Neutrophil (primary cell): ENCODE data around the gene PBRM1.
"Not testable (repeated sequence)": the region's sequence is repeated elsewhere in the genome, so short reads cannot be mapped to it uniquely, and the experiment has no call there.

Source experiments
- H3K27ac ChIP-seq: fragments of 200-600 bp; sonication (generic); 2 replicates; pipeline ENCODE4 v1.5.1; 2016; ENCODE audit warnings: mild to moderate bottlenecking, moderate library complexity
- H3K27me3 ChIP-seq: fragments of 200-600 bp; sonication (generic); 2 replicates; pipeline ENCODE4 v1.6.0; 2016; ENCODE audit warnings: mild to moderate bottlenecking
- H3K36me3 ChIP-seq: fragments of 200-600 bp; sonication (generic); 2 replicates; pipeline ENCODE4 v1.5.1; 2017
- H3K4me1 ChIP-seq, 2 experiments: fragments of 200-600 bp in 1 of 2; sonication (generic) in 1 of 2; 1 replicate in 1 of 2; 2 replicates in 1 of 2; pipeline versions ENCODE4 v1.5.1 to v1.6.1; 2013 to 2016; ENCODE audit warnings: low read depth in 1 of 2, low read length in 1 of 2, mild to moderate bottlenecking in 1 of 2, moderate library complexity in 1 of 2; ENCODE audit not compliant: control insufficient read depth in 1 of 2, insufficient read depth in 1 of 2
- H3K4me3 ChIP-seq, 2 experiments: fragments of 200-600 bp in 1 of 2; sonication (generic) in 1 of 2; 1 replicate in 1 of 2; 2 replicates in 1 of 2; pipeline ENCODE4 v1.5.1; 2013 to 2016; ENCODE audit warnings: low read depth in 1 of 2, low read length in 1 of 2, mild to moderate bottlenecking in 1 of 2, moderate library complexity in 1 of 2
- H3K9me3 ChIP-seq: fragments of 200-600 bp; sonication (generic); 2 replicates; pipeline ENCODE4 v1.5.1; 2016
- CTCF ChIP-seq: fragments of 200-600 bp; sonication (generic); IDR thresholded peaks from 2 replicates; pipeline ENCODE4 v1.5.1; 2016; ENCODE audit warnings: antibody characterized with exemption

PBRM1 gene

DNA sequence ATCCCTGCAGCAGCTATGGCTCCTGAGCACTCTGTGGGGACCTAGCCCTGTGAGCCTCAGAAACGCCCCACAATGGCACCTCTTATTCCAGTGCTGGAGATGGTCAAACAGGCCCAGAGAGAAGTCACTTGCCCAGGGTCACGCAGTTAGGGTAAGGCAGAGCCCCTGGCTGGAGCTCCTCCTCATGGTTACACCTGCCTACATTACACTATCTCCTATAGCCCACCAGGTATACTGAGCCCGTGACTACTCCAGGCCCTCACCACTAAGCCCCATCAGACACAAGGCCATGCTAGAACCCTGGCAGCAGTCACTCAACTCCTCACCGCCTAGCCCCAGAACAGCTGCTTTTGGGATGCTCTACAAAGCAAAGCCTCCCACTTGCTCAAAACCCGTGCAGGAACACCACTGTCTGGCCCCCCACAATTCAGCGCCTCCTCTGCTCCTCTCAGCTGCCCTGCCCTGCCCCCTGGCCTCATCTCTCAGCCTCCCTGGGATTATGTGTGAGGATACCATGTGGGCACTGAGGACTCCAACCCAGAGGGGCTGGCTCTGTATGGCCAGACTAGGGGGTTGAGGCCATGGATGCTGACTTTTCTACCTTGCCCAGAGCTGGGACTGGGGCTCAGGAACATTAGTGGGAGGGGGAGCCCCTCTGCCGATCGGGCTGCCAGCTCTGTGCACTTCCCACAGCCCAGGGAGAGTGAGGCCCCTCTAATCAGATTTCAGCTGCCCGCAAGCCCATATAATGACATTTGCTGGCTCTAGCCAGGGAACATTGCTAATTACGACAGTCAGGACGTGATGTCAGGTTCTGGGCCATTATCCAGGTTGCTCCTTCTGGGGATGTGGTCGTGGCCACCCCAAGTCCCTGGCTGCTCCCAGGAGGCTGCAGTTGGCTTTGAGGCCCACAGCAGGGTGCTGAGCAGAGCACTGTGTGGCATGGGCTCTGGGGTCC, 156.1 kb downstream of the PBRM1 start:
- no peaks in the 10 kb centered on the region for H3K9me3 ChIP-seq
- no peak overlapping the region for H3K27ac ChIP-seq
- H3K36me3 ChIP-seq: no peaks in the 10 kb centered on the region
- no peak for TF ChIP-seq CTCF
- peaks cover 3 to 14% of the 10 kb centered on the region in 2 experiments for H3K4me1 ChIP-seq
- no peak overlapping the region for H3K4me3 ChIP-seq
- peaks cover 44% of the 10 kb centered on the region for H3K27me3 ChIP-seq

DNA sequence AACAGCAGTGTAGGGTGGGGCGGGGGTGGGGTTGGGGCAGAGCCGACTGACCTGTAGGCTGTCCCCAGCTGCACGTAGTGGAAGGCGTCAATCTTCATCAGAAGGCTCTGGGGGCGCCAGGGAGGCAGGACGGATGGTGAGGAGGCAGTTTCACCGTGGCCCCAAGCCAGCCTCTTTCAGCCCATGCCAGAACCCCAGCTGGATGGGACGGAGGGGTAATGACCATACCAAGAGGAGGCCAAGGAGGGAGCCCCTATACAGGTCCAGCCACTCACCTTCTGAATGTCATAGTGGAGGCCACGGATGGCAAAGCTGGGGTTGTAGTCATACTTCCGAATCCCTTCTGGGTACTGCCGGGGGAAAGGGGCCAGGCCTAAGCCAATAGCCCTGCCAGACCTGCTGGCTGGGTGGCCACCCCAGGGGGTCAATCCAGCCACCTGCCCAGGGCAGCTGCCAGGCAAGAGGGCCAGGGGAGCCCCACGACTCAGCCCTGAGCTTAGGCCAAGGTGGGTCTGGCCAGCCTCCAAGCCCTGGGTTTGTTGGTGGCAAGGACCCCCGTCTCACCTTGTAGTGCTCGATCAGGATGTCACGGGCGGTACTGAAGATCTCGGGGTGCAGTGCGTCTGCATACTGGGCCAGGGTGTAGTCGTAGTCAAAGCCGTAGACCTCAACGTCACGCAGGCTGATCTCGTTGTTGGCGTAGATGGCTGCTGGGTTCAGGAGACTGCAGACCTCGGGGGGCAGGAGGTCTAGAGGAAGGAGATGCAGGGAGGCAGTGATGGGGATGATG, 156.9 kb downstream of the PBRM1 start:
- no peak overlapping the region for H3K27ac ChIP-seq

DNA sequence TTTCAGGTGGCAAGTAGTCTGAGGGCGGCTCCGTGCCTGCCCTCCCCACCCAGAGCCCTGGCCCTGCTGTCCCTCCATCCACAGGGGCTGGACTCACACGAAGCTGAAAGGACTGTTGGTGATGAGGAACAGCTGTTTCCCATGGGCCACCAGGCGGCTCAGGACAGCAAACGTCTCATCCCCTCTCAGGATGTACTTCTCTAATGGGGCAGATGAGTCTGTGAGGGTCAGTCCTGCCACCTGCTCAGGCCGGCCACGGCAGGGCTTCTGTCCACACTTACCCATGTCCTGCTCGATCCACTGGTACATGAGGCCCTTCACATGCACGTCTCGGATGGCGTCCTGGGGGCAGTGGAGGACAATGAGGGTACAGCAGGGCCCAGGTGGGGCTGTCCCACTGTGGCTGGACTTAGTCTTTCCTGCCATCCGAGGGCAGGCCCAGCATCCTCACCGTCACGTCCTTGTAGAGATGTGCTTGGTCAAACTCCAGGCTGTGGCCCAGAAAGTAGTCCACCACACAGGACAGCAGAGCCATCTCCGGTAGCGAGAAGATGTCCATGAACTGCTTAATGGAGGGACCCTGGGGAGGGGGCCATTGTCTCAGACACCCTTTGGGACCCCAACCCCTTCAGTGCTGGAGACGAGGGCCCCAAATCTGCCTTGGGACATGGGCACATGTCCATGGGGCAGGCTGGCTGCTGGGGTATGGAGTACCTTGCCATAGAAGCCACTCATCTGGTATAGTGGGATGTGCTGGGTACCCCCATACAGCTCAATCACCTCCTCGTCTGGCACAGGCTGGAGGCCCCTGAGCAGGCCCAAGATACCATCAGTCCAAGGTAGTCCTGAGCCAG, 157.8 kb downstream of the PBRM1 start:
- Histone ChIP-seq H3K4me1 (peaks cover 0 to 3% of the 10 kb centered on the region in 2 experiments), H3K36me3 (no peaks in the 10 kb centered on the region), H3K4me3 (no peak overlapping the region), H3K9me3 (no peaks in the 10 kb centered on the region), H3K27me3 (peaks cover 28% of the 10 kb centered on the region), H3K27ac (no peak overlapping the region)
- no peak for TF ChIP-seq CTCF

More for the DNA sequence above, 156.9 kb downstream of the PBRM1 start:
- Histone ChIP-seq H3K4me3 (no peak overlapping the region), H3K27me3 (peaks cover 35% of the 10 kb centered on the region), H3K4me1 (peaks cover 0 to 8% of the 10 kb centered on the region in 2 experiments), H3K36me3 (no peaks in the 10 kb centered on the region), H3K9me3 (no peaks in the 10 kb centered on the region)
- TF ChIP-seq CTCF: no peak

- H3K36me3 ChIP-seq: no peaks in the 10 kb centered on the region
- H3K4me3 ChIP-seq: no peak overlapping the region
- TF ChIP-seq CTCF: no peak
- no peak overlapping the region for H3K27ac ChIP-seq
- no peaks in the 10 kb centered on the region for H3K4me1 ChIP-seq
- H3K9me3 ChIP-seq: no peaks in the 10 kb centered on the region
- peaks cover 21% of the 10 kb centered on the region for H3K27me3 ChIP-seq
Observed at GRCh38 chr3:52527039-52527731, 158.5 kb downstream of the PBRM1 start.

- not testable (repeated sequence) for H3K27ac ChIP-seq, H3K36me3 ChIP-seq, H3K4me3 ChIP-seq, H3K4me1 ChIP-seq, H3K9me3 ChIP-seq
- peaks cover 15% of the 10 kb centered on the region for H3K27me3 ChIP-seq
Observed at GRCh38 chr3:52526671-52527038, 159.1 kb downstream of the PBRM1 start.
